Activated naive CD4-positive, alpha-beta T cell treated with anti-CD3 and anti-CD28 coated beads for 36 hours (primary cell): ENCODE measurements around the gene ACAD9. TPM values are rescaled to one million over a fixed set of nuclear protein-coding genes. Genes with fewer than 3 reads are reported as not detected.

ENCODE experiments used
- CTCF ChIA-PET: fragments of 350-600 bp; sonication (Branson Sonifier 250); formaldehyde crosslinking; loops from one replicate; lab custom pipeline; 2021; ENCODE audit warnings: antibody characterized with exemption; lab: Charles Lee
- DNase-seq: peaks from one replicate; pipeline ENCODE4 v3.0.0-alpha.2; 2020
- H3K27ac Mint-ChIP-seq: one replicate; pipeline ENCODE4 v1.8.0; 2021; ENCODE audit warnings: mild to moderate bottlenecking, mixed read lengths
- H3K27me3 Mint-ChIP-seq: one replicate; pipeline ENCODE4 v1.8.0; 2021; ENCODE audit warnings: low read depth, mixed read lengths
- H3K36me3 Mint-ChIP-seq: one replicate; pipeline ENCODE4 v1.8.0; 2021; ENCODE audit warnings: low read depth, mixed read lengths
- H3K4me1 Mint-ChIP-seq: one replicate; pipeline ENCODE4 v1.8.0; 2021; ENCODE audit warnings: low read depth, mixed read lengths
- H3K4me3 Mint-ChIP-seq: one replicate; pipeline ENCODE4 v1.8.0; 2021; ENCODE audit warnings: mild to moderate bottlenecking, moderate library complexity, mixed read lengths
- H3K9me3 Mint-ChIP-seq: one replicate; pipeline ENCODE4 v1.8.0; 2021; ENCODE audit warnings: mixed read lengths
- intact Hi-C: fragments of 100-400 bp; cut with micrococcal nuclease; formaldehyde crosslinking; loops from one replicate; pipeline ENCODE4 v1.15.1; 2023
- total RNA-seq, 2 experiments: library from RNA; stranded (reverse); gene quantifications; one replicate each; pipeline ENCODE4 v1.2.3, GENCODE V29; 2021

The ACAD9 gene
- total RNA-seq, 2 experiments from 2014 or later = 37.0 to 40.6 TPM

GRCh38 chr3:128929364-128929763 is 49.9 kb downstream of the ACAD9 start:
- no peak overlapping the region for H3K27ac Mint-ChIP-seq
- H3K4me3 Mint-ChIP-seq = no peak overlapping the region
- peaks cover 13% of the 10 kb centered on the region for H3K9me3 Mint-ChIP-seq
- intact Hi-C loops = no loop called here
- no peak for DNase-seq
- peaks cover 4% of the 10 kb centered on the region for H3K36me3 Mint-ChIP-seq
- no peaks in the 10 kb centered on the region for H3K27me3 Mint-ChIP-seq
- peaks cover 17% of the 10 kb centered on the region for H3K4me1 Mint-ChIP-seq
- CTCF ChIA-PET = no interaction called here

- intact Hi-C loops = no loop called here
- CTCF ChIA-PET = interaction anchor here (2.3 kb wide), 1 partner anchor 86 kb away, joined by 5 read pairs; no protein-coding TSS in a partner anchor
- Mint-ChIP-seq H3K36me3 (no peaks in the 10 kb centered on the region), H3K9me3 (peaks cover 8% of the 10 kb centered on the region), H3K4me1 (peaks cover 5% of the 10 kb centered on the region), H3K4me3 (no peak overlapping the region), H3K27ac (no peak overlapping the region), H3K27me3 (no peaks in the 10 kb centered on the region)
- no peak for DNase-seq
These were observed 51.6 kb downstream of the ACAD9 start for GRCh38 chr3:128931046-128931445.

DNA sequence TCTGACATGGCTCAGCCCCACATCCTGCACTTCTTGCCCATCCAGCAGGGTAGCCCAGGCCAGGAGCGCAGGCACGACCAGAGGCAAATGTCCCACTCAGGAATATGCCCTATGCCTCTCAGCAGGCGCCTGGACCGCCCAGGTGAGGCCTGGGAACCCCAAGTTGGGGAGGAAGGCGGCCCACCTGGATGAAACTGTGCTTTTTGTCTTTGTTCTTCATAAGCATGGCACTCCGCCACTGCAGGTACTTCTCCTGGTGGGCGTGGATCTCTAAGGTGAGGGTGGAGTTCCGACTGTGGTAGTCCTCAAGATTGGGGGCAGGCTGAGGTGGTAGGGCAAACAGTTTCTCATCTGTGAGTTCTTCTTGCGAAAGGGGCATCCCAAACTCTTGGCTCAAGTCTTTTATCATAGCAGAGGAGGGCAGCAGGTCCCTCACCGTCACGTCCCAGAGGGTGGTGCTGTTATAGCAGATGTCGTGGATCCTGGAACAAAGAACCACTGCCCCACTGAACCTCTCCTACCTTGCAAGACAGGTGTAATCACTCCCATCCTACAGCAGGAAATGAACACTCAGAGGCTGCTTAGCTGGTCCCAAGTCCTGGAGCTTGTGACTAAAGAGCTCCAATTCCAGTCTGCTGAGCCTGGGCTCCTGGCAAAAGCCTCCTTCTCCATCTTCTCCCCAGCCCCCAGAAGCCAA is 53.2 kb downstream of the ACAD9 start:
- no peaks in the 10 kb centered on the region for H3K4me1 Mint-ChIP-seq
- intact Hi-C loops = no loop called here
- no peak overlapping the region for H3K4me3 Mint-ChIP-seq
- CTCF ChIA-PET = interaction anchor here (0.6 to 2.3 kb wide), 4 partner anchors 9 to 84 kb away, joined by 3 to 5 read pairs (median 4); no protein-coding TSS in a partner anchor
- H3K9me3 Mint-ChIP-seq = no peaks in the 10 kb centered on the region
- no peaks in the 10 kb centered on the region for H3K36me3 Mint-ChIP-seq
- H3K27ac Mint-ChIP-seq = no peak overlapping the region
- no peaks in the 10 kb centered on the region for H3K27me3 Mint-ChIP-seq
- no peak for DNase-seq

- no peaks in the 10 kb centered on the region for H3K4me1 Mint-ChIP-seq
- DNase-seq = no peak
- H3K9me3 Mint-ChIP-seq = no peaks in the 10 kb centered on the region
- intact Hi-C loops = no loop called here
- H3K27ac Mint-ChIP-seq = no peak overlapping the region
- CTCF ChIA-PET = interaction anchor here (1.0 to 2.3 kb wide), 3 partner anchors 9 to 83 kb away, joined by 3 to 5 read pairs (median 4); no protein-coding TSS in a partner anchor
- no peaks in the 10 kb centered on the region for H3K36me3 Mint-ChIP-seq
- no peak overlapping the region for H3K4me3 Mint-ChIP-seq
- H3K27me3 Mint-ChIP-seq = no peaks in the 10 kb centered on the region
These were observed 53.9 kb downstream of the ACAD9 start for GRCh38 chr3:128933213-128933921.

DNA sequence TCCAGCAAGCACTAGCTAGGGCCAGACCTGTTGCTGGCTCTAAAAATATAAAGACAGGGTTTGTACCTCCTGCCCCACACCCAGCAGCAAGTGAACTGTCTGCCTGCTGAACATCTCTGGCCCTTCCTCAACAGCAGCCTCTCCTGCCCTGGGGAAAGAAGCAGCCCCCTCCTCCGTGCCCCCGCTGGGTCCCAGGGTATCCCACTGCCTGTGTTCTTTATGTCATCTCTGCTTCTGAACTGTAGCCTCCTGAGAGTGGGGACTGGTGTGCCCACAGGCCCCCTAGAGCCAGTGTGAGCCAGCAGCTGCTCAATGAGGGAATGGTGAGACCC is 54.5 kb downstream of the ACAD9 start:
- H3K4me1 Mint-ChIP-seq = no peaks in the 10 kb centered on the region
- no peaks in the 10 kb centered on the region for H3K9me3 Mint-ChIP-seq
- no peaks in the 10 kb centered on the region for H3K27me3 Mint-ChIP-seq
- no peak overlapping the region for H3K27ac Mint-ChIP-seq
- H3K4me3 Mint-ChIP-seq = no peak overlapping the region
- DNase-seq = no peak
- intact Hi-C loops = no loop called here
- CTCF ChIA-PET = interaction anchor here (1.0 kb wide), 1 partner anchor 11 kb away, joined by 4 read pairs; no protein-coding TSS in a partner anchor
- no peaks in the 10 kb centered on the region for H3K36me3 Mint-ChIP-seq

- CTCF ChIA-PET = no interaction called here
- no peak for DNase-seq
- Mint-ChIP-seq H3K27me3 (no peaks in the 10 kb centered on the region), H3K27ac (no peak overlapping the region), H3K4me3 (no peak overlapping the region), H3K36me3 (no peaks in the 10 kb centered on the region), H3K9me3 (no peaks in the 10 kb centered on the region), H3K4me1 (no peaks in the 10 kb centered on the region)
- intact Hi-C loops = no loop called here
These were observed 56.5 kb downstream of the ACAD9 start for GRCh38 chr3:128935922-128936321.

GRCh38 chr3:128936341-128936740 is 56.9 kb downstream of the ACAD9 start:
- no peaks in the 10 kb centered on the region for H3K4me1 Mint-ChIP-seq
- intact Hi-C loops = no loop called here
- no peaks in the 10 kb centered on the region for H3K27me3 Mint-ChIP-seq
- no peaks in the 10 kb centered on the region for H3K9me3 Mint-ChIP-seq
- CTCF ChIA-PET = no interaction called here
- DNase-seq = no peak
- H3K27ac Mint-ChIP-seq = no peak overlapping the region
- H3K4me3 Mint-ChIP-seq = no peak overlapping the region
- H3K36me3 Mint-ChIP-seq = no peaks in the 10 kb centered on the region

- DNase-seq = no peak
- CTCF ChIA-PET = no interaction called here
- H3K4me1 Mint-ChIP-seq = no peaks in the 10 kb centered on the region
- H3K27me3 Mint-ChIP-seq = no peaks in the 10 kb centered on the region
- no peak overlapping the region for H3K27ac Mint-ChIP-seq
- no peak overlapping the region for H3K4me3 Mint-ChIP-seq
- intact Hi-C loops = no loop called here
- no peaks in the 10 kb centered on the region for H3K9me3 Mint-ChIP-seq
- H3K36me3 Mint-ChIP-seq = no peaks in the 10 kb centered on the region
These were observed 60.8 kb downstream of the ACAD9 start for GRCh38 chr3:128940252-128940651.

DNA sequence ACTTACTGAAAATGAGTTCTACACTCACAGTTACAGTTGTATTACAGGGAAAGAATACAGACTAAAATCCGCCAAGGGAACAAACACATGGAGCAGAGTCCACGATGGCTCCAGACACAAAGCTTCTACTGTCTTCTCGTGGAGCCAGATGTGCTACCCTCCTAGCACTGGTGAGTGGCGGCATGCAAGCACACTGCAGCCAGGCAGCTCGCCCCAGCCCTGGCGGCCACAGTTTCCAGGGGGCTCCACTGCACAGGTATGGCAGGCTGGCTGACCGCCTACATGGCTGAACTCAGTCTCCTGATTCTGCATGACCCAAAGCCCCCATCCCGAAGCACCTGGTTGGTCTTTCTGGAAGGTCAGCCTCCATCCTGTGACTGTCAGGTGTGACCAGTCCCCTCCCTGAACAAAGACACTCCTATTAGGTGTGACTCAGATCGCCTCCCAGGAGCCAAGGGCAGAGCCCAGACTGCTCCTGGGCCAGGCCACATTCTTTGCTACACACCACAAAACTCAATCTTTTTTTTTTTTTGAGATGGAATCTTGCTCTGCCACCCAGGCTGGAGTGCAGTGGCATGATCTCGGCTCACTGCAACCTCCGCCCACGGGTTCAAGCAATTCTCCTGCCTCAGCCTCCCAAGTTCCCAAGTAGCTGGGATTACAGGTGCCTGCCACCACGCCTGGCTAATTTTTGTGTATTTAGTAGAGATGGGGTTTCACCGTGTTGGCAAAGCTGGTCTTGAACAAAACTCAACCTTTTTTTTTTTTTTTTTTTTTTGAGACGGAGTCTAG is 62.9 kb downstream of the ACAD9 start:
- no peak for DNase-seq
- no peaks in the 10 kb centered on the region for H3K36me3 Mint-ChIP-seq
- intact Hi-C loops = no loop called here
- H3K27me3 Mint-ChIP-seq = no peaks in the 10 kb centered on the region
- no peak overlapping the region for H3K4me3 Mint-ChIP-seq
- H3K9me3 Mint-ChIP-seq = no peaks in the 10 kb centered on the region
- CTCF ChIA-PET = interaction anchor here (1.1 kb wide), 1 partner anchor 59 kb away, joined by 3 read pairs; no protein-coding TSS in a partner anchor
- no peaks in the 10 kb centered on the region for H3K4me1 Mint-ChIP-seq
- no peak overlapping the region for H3K27ac Mint-ChIP-seq

DNA sequence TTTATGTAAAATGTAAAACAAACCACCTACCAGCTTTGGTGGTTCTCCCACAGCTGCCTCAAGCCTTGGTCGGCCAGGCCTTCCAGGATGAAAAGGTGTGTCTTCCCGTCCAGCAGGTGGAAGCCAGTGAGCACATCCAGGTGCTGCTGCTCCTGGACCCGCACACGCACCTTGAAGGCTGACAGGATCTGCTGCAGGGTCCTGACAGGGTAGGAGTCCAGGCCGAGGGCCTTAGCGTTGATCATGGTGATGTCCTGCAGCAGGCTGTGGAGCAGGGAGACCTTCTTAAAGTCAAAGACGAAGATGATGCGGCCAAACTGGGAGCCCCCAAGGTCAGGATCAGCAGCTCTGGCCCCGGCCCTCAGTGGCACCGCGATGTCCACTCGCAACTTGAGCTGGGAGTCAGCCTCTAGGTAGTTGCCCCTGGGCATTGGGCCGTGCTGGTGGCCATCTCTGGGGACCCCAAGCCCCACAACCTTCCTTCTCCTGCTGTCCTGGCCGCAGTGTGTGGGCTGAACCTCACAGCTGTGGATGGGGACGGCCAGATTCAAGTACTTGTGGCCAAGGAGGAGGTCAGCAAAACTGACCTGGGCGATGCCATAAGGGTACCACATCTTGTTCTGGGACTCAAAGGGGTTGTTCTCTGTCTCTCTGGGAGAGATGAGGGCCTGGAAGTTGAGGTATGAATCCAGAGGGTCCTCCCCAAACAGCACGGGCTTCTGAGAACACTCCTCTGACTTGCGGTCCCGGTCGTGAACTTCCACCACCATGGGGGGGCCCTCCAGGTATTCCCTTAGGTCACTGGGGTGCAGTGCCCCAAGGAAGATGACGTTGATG is 65.8 kb downstream of the ACAD9 start:
- CTCF ChIA-PET = no interaction called here
- intact Hi-C loops = no loop called here
- Mint-ChIP-seq H3K27me3 (no peaks in the 10 kb centered on the region), H3K4me3 (no peak overlapping the region), H3K9me3 (no peaks in the 10 kb centered on the region), H3K27ac (no peak overlapping the region), H3K36me3 (no peaks in the 10 kb centered on the region), H3K4me1 (no peaks in the 10 kb centered on the region)
- DNase-seq = no peak

- intact Hi-C loops = no loop called here
These were observed 66.4 kb downstream of the ACAD9 start for GRCh38 chr3:128945878-128946175.

DNA sequence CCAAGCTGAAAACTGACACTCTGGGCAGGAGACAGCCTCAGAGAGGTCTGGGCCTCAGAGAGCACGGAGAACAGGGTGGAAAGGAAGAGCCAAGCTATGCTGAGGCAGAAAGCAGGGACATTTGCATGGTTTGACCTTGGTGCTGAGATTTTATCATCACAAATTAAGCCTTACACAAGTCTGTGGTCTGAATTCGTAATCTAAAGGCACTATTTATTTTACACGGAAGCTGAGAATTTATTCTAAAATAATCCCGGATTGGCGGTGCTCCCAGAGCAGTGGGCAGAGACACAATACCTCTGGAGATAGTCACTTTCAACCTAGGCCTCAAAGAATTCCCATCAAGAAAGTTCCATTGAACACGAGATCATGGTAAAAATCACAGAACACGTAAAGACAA is 67.0 kb downstream of the ACAD9 start:
- no peak overlapping the region for H3K27ac Mint-ChIP-seq
- CTCF ChIA-PET = no interaction called here
- no peaks in the 10 kb centered on the region for H3K27me3 Mint-ChIP-seq
- H3K4me1 Mint-ChIP-seq = no peaks in the 10 kb centered on the region
- H3K9me3 Mint-ChIP-seq = no peaks in the 10 kb centered on the region
- no peak overlapping the region for H3K4me3 Mint-ChIP-seq
- no peaks in the 10 kb centered on the region for H3K36me3 Mint-ChIP-seq
- intact Hi-C loops = no loop called here
- no peak for DNase-seq

More at GRCh38 chr3:128945878-128946175, 66.4 kb downstream of the ACAD9 start:
- Mint-ChIP-seq H3K9me3 (no peaks in the 10 kb centered on the region), H3K36me3 (no peaks in the 10 kb centered on the region), H3K27me3 (no peaks in the 10 kb centered on the region), H3K4me3 (no peak overlapping the region), H3K4me1 (no peaks in the 10 kb centered on the region), H3K27ac (no peak overlapping the region)
- CTCF ChIA-PET = no interaction called here
- no peak for DNase-seq
